ENCODE data around the gene COL4A6.

- TF ChIP-seq CTCF (IDR thresholded peaks at IDR 0.05; ENCODE audit: extremely low read depth in 1 of 2, insufficient read depth in 1 of 2, low read depth in 1 of 2, low read length in 2 of 2): no peak
- no peak for TF ChIP-seq POLR2AphosphoS5 (IDR thresholded peaks at IDR 0.05; ENCODE audit: insufficient read depth, low read depth, low read length)
- TF ChIP-seq MYC (IDR thresholded peaks at IDR 0.05; ENCODE audit: low read depth, low read length): no peak
- TF ChIP-seq POLR2A (IDR thresholded peaks at IDR 0.05; ENCODE audit: low read depth, low read length): no peak
- TF ChIP-seq EZH2 (IDR thresholded peaks at IDR 0.05; ENCODE audit: borderline replicate concordance, low read depth, low read length, severe bottlenecking): no peak
- no peak for TF ChIP-seq MAX (IDR thresholded peaks at IDR 0.05; ENCODE audit: insufficient read depth, insufficient read length)
- TF ChIP-seq GATA2 (IDR thresholded peaks at IDR 0.05; ENCODE audit: insufficient read depth, insufficient read length, low read depth, low read length): peak; percentile 70
- TF ChIP-seq JUN (IDR thresholded peaks at IDR 0.05; ENCODE audit: borderline replicate concordance, insufficient read depth, insufficient read length, low read depth): peak; percentile 44
- TF ChIP-seq FOS (IDR thresholded peaks at IDR 0.05; ENCODE audit: borderline replicate concordance, insufficient read depth, low read length): peak; percentile 73
Measured at GRCh38 chrX:108186811-108187210, 251.4 kb downstream of the COL4A6 start.

Data from endothelial cell of umbilical vein (primary cell).